Measurements from ENCODE around the gene SEC11C. TPM values are rescaled to one million over a fixed set of nuclear protein-coding genes. Genes with fewer than 3 reads are reported as not detected.

SEC11C gene
- polyA plus RNA-seq, 1 of the 3 experiments (the other 2 are of a cell fraction) = 21.7 TPM

GRCh38 chr18:59180150-59180845 lies 40.6 kb downstream of the SEC11C start:
- no peak for DNase-seq
- peaks cover 6% of the 10 kb centered on the region for H3F3A ChIP-seq (replicated peaks; ENCODE audit: insufficient read depth)
- H3K79me2 ChIP-seq (ENCODE audit: insufficient read depth) = no peaks in the 10 kb centered on the region
- H3K36me3 ChIP-seq (replicated peaks in 1 of 2; ENCODE audit: control insufficient read depth in 1 of 2, insufficient read depth in 2 of 2, low read length in 1 of 2) = no peaks in the 10 kb centered on the region
- peak overlapping the region; percentile 42 for H2AFZ ChIP-seq (ENCODE audit: low read depth)
- no peaks in the 10 kb centered on the region for H3K9me3 ChIP-seq
- POLR2A ChIA-PET = interaction anchor here (0.6 kb wide), 1 partner anchor 73 kb away, joined by 4 read pairs; no protein-coding TSS in a partner anchor
- no peaks in the 10 kb centered on the region for H4K20me1 ChIP-seq (ENCODE audit: insufficient read depth)
- WGBS (ENCODE audit: low lambda C conversion rate) = 35% methylated on average over 9 of the region's 9 CpGs
- peak overlapping the region; percentile 56 to 72; a peak in 2 of 4 replicates for H3K27ac ChIP-seq (ENCODE audit: low read depth in 2 of 2, low read length in 1 of 2)
- CTCF ChIA-PET = no interaction called here
- H3K27me3 ChIP-seq (ENCODE audit: insufficient read depth) = no peaks in the 10 kb centered on the region
- H3K4me1 ChIP-seq (ENCODE audit: control insufficient read depth in 1 of 2, insufficient read depth in 2 of 2, low read depth in 1 of 2, low read length in 1 of 2) = peaks cover 0 to 14% of the 10 kb centered on the region in 2 experiments; a peak in 3 of 4 replicates
- H3K4me3 ChIP-seq (ENCODE audit: low read depth in 2 of 2, low read length in 1 of 2) = no peak overlapping the region
- no peaks in the 10 kb centered on the region for H3K9me2 ChIP-seq
- H3K9ac ChIP-seq = no peak overlapping the region
- H3K4me2 ChIP-seq = peak overlapping the region; percentile 42; the same call in 1 of the 2 replicates
- TF ChIP-seq, protein P1, sequence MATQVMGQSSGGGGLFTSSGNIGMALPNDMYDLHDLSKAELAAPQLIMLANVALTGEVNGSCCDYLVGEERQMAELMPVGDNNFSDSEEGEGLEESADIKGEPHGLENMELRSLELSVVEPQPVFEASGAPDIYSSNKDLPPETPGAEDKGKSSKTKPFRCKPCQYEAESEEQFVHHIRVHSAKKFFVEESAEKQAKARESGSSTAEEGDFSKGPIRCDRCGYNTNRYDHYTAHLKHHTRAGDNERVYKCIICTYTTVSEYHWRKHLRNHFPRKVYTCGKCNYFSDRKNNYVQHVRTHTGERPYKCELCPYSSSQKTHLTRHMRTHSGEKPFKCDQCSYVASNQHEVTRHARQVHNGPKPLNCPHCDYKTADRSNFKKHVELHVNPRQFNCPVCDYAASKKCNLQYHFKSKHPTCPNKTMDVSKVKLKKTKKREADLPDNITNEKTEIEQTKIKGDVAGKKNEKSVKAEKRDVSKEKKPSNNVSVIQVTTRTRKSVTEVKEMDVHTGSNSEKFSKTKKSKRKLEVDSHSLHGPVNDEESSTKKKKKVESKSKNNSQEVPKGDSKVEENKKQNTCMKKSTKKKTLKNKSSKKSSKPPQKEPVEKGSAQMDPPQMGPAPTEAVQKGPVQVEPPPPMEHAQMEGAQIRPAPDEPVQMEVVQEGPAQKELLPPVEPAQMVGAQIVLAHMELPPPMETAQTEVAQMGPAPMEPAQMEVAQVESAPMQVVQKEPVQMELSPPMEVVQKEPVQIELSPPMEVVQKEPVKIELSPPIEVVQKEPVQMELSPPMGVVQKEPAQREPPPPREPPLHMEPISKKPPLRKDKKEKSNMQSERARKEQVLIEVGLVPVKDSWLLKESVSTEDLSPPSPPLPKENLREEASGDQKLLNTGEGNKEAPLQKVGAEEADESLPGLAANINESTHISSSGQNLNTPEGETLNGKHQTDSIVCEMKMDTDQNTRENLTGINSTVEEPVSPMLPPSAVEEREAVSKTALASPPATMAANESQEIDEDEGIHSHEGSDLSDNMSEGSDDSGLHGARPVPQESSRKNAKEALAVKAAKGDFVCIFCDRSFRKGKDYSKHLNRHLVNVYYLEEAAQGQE (IDR thresholded peaks at IDR 0.05; ENCODE audit: low read depth, low read length) = no peak
- peak; percentile 40; the same call in 1 of the 2 replicates for TF ChIP-seq POLR2AphosphoS5 (IDR thresholded peaks at IDR 0.05; ENCODE audit: low read depth, low read length)
- peak; percentile 24; the same call in 1 of the 2 replicates for TF ChIP-seq TEAD4 (IDR thresholded peaks at IDR 0.05; ENCODE audit: borderline replicate concordance, insufficient read depth)
- TF ChIP-seq GABPA (IDR thresholded peaks at IDR 0.05; ENCODE audit: low read depth) = peak; percentile 21; the same call in 1 of the 2 replicates
- TF ChIP-seq YY1 (IDR thresholded peaks at IDR 0.05; ENCODE audit: low read depth) = peak; percentile 18; the same call in 1 of the 2 replicates
- TF ChIP-seq FOSL2 (IDR thresholded peaks at IDR 0.05; ENCODE audit: borderline replicate concordance, low read depth) = 0 out of 2 replicates have a peak, but pooled peaks have one; percentile 44
- TF ChIP-seq EP300 (IDR thresholded peaks at IDR 0.05; ENCODE audit: borderline replicate concordance in 1 of 2, low read depth in 1 of 2, low read length in 1 of 2) = peak in 1 of 2 experiments; percentile 37; a peak in 1 of 4 replicates
- no peak for TF ChIP-seq FOXM1 (IDR thresholded peaks at IDR 0.05; ENCODE audit: low read depth)
- TF ChIP-seq JUND (IDR thresholded peaks at IDR 0.05) = peak; percentile 57
- TF ChIP-seq TCF12 (IDR thresholded peaks at IDR 0.05) = peak; percentile 85
- TF ChIP-seq, protein P2, sequence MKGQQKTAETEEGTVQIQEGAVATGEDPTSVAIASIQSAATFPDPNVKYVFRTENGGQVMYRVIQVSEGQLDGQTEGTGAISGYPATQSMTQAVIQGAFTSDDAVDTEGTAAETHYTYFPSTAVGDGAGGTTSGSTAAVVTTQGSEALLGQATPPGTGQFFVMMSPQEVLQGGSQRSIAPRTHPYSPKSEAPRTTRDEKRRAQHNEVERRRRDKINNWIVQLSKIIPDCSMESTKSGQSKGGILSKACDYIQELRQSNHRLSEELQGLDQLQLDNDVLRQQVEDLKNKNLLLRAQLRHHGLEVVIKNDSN (IDR thresholded peaks at IDR 0.05; ENCODE audit: borderline replicate concordance, low read depth) = no peak
- TF ChIP-seq GATA2 (CRISPR knock-in tag; IDR thresholded peaks at IDR 0.05) = no peak
- no peak for TF ChIP-seq TAF1 (IDR thresholded peaks at IDR 0.05; ENCODE audit: borderline replicate concordance, low read depth, low read length)
- TF ChIP-seq MAX (IDR thresholded peaks at IDR 0.05; ENCODE audit: low read depth) = no peak
- TF ChIP-seq, protein P3, sequence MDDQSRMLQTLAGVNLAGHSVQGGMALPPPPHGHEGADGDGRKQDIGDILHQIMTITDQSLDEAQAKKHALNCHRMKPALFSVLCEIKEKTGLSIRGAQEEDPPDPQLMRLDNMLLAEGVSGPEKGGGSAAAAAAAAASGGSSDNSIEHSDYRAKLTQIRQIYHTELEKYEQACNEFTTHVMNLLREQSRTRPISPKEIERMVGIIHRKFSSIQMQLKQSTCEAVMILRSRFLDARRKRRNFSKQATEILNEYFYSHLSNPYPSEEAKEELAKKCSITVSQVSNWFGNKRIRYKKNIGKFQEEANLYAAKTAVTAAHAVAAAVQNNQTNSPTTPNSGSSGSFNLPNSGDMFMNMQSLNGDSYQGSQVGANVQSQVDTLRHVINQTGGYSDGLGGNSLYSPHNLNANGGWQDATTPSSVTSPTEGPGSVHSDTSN (IDR thresholded peaks at IDR 0.05) = peak; percentile 92
- peak; percentile 66 for TF ChIP-seq NFIC (IDR thresholded peaks at IDR 0.05; ENCODE audit: borderline replicate concordance)

All from SK-N-SH (cell line).